ENCODE results near the gene KRTAP17-1.
"Not testable (repeated sequence)": the region's sequence is repeated elsewhere in the genome, so short reads cannot be mapped to it uniquely, and the experiment has no call there.

Gene KRTAP17-1

GRCh38 chr17:41302981-41303380 is 12.5 kb downstream of the KRTAP17-1 start:
- DNase-seq (ENCODE audit: low spot score) = no peak

- DNase-seq (ENCODE audit: low spot score) = no peak
These were observed 13.3 kb downstream of the KRTAP17-1 start, which contains the start of gene KRTAP29-1 for GRCh38 chr17:41301916-41302901. KRTAP29-1 (minus strand) TSS chr17:41302851; CDS start chr17:41302851, 0 bp downstream.

- no peak for DNase-seq (ENCODE audit: low spot score)
These were observed 14.2 kb downstream of the KRTAP17-1 start for GRCh38 chr17:41301204-41301790.

- no peak for DNase-seq (ENCODE audit: low spot score)
These were observed 16.9 kb downstream of the KRTAP17-1 start for GRCh38 chr17:41298458-41299135.

- no peak for DNase-seq (ENCODE audit: low spot score)
These were observed 18.7 kb downstream of the KRTAP17-1 start for GRCh38 chr17:41296846-41297245.

- no peak for DNase-seq (ENCODE audit: low spot score)
These were observed 21.5 kb downstream of the KRTAP17-1 start for GRCh38 chr17:41294016-41294415.

GRCh38 chr17:41287050-41287449 is 28.5 kb downstream of the KRTAP17-1 start:
- no peak for DNase-seq (ENCODE audit: low spot score)

GRCh38 chr17:41284546-41284945 is 31.0 kb downstream of the KRTAP17-1 start:
- DNase-seq (ENCODE audit: low spot score) = no peak

GRCh38 chr17:41284043-41284442 is 31.5 kb downstream of the KRTAP17-1 start:
- DNase-seq (ENCODE audit: low spot score) = no peak

- no peak for DNase-seq (ENCODE audit: low spot score)
These were observed 37.1 kb downstream of the KRTAP17-1 start for GRCh38 chr17:41278176-41278955.

- DNase-seq (ENCODE audit: low spot score) = not testable (repeated sequence)
These were observed 39.8 kb downstream of the KRTAP17-1 start, which contains the start of gene KRTAP9-7 for GRCh38 chr17:41275648-41276190. KRTAP9-7 (plus strand) TSS chr17:41275698; CDS start chr17:41275698, 0 bp downstream.

- no peak for DNase-seq (ENCODE audit: low spot score)
These were observed 43.7 kb downstream of the KRTAP17-1 start for GRCh38 chr17:41271858-41272257.

GRCh38 chr17:41271323-41271722 is 44.2 kb downstream of the KRTAP17-1 start:
- DNase-seq (ENCODE audit: low spot score) = not testable (repeated sequence)

- no peak for DNase-seq (ENCODE audit: low spot score)
These were observed 47.8 kb downstream of the KRTAP17-1 start for GRCh38 chr17:41267711-41268110.

- DNase-seq (ENCODE audit: low spot score) = no peak
These were observed 50.4 kb downstream of the KRTAP17-1 start, which contains the start of gene KRTAP9-6 for GRCh38 chr17:41265078-41265477. KRTAP9-6 (plus strand) TSS chr17:41265378; CDS start chr17:41265378, 0 bp downstream.
